Liver (tissue), 3 donors: ENCODE measurements around the gene ZKSCAN3.

Experiments
- ATF3 ChIP-seq: IDR thresholded peaks from 2 replicates; pipeline ENCODE4 v1.6.1; 2016; ENCODE audit warnings: antibody characterized with exemption
- CTCF ChIP-seq: fragments of 150-350 bp; IDR thresholded peaks from 2 replicates; pipeline ENCODE4 v1.5.1; 2017; ENCODE audit warnings: improper control_type of control experiment, low read depth, low read length; ENCODE audit not compliant: missing input control
- EGR1 ChIP-seq, 2 donors: IDR thresholded peaks; 2 replicates each; pipeline ENCODE4 v1.6.1; 2016 to 2018; ENCODE audit warnings: antibody characterized with exemption in 2 of 2, low read depth in 2 of 2
- FOXA1 ChIP-seq: IDR thresholded peaks from 2 replicates; pipeline ENCODE4 v1.6.1; 2016; ENCODE audit warnings: antibody characterized with exemption
- GABPA ChIP-seq, 2 donors: IDR thresholded peaks in 1 of 2; conservative IDR thresholded peaks in 1 of 2; 2 replicates each; pipeline ENCODE4 v1.6.1; 2016; ENCODE audit warnings: antibody characterized with exemption in 2 of 2, mild to moderate bottlenecking in 1 of 2, moderate library complexity in 1 of 2
- JUND ChIP-seq, 2 donors: IDR thresholded peaks; 2 replicates each; pipeline ENCODE4 v1.6.1; 2016; ENCODE audit warnings: antibody characterized with exemption in 2 of 2
- MAX ChIP-seq: IDR thresholded peaks from 2 replicates; pipeline ENCODE4 v1.6.1; 2016; ENCODE audit warnings: antibody characterized with exemption
- SP1 ChIP-seq: IDR thresholded peaks from 2 replicates; pipeline ENCODE4 v1.6.1; 2018; ENCODE audit warnings: antibody characterized with exemption, mild to moderate bottlenecking
- TAF1 ChIP-seq: conservative IDR thresholded peaks from 2 replicates; pipeline ENCODE4 v1.6.1; 2016; ENCODE audit warnings: antibody characterized with exemption, mild to moderate bottlenecking
- YY1 ChIP-seq: IDR thresholded peaks from 2 replicates; pipeline ENCODE4 v1.6.1; 2016; ENCODE audit warnings: antibody characterized with exemption, mild to moderate bottlenecking
- donor health status: healthy.
- donor health status: healthy.

- TF ChIP-seq MAX (no peak), CTCF (no peak), YY1 (no peak), ATF3 (no peak), FOXA1 (no peak), GABPA (IDR thresholded peaks at IDR 0.05 in 1 of 2, conservative IDR thresholded peaks at IDR 0.05 in 1 of 2) (no peak), TAF1 (no peak), JUND (IDR thresholded peaks at IDR 0.05) (no peak), SP1 (no peak), EGR1 (IDR thresholded peaks at IDR 0.05; ENCODE audit: low read depth in 2 of 2) (no peak)
These were observed 16.1 kb upstream of the ZKSCAN3 start for GRCh38 chr6:28333599-28334018.
